ENCODE results near the gene GPR12.
A peak's percentile ranks its signal among the peaks of the same experiment; 100 is the strongest.

Gene GPR12, protein sequence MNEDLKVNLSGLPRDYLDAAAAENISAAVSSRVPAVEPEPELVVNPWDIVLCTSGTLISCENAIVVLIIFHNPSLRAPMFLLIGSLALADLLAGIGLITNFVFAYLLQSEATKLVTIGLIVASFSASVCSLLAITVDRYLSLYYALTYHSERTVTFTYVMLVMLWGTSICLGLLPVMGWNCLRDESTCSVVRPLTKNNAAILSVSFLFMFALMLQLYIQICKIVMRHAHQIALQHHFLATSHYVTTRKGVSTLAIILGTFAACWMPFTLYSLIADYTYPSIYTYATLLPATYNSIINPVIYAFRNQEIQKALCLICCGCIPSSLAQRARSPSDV

DNA sequence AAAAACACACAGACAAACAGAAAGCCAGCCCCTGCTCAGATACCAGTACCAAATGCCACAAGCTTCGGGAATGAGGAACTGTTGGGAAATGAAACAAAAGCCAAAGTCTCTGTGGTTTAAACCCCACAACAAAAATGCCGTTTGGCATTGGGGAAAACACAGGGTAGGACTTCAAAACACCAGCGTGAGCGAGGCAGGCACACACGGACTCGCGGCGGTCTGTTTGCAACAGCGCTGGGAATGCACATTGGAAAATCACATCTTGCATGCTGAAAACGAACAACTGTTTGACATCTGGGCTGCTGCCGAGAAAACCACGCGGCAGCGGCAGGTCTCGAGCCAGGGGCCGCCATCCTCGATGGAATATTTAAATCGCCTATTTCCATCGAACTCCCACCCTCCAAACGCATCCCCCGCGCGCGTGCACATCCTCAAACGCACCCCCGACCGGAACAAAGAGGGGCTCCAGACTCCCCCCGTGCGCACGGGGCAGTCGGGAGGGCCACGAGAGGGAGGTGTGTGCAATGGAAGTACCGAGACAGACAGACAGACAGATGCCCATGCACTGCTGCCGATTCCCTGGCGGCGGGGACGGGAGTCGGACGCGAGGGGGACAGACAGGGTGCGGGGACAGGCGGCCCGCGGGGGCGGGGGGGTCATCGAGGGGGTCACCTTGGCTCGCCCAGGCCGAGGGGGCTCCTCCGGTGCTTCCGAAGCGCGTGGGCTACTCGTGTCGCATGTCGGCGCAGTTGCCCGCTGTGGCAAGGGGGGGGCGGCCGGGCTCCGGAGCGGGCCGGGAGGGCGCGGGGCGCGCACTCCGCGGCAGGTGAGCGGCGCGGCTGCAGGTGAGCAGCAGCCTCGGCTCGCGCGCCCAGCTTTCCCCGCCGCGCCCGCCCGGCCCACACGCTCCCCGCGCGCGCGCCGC is at the start of gene GPR12:
TSS of gene GPR12 (minus strand) at position 880 of the 925 bp plus-strand sequence. CDS start 959 bp downstream, outside the sequence.
- Histone ChIP-seq H3K4me3 (ENCODE audit: low read depth in 1 of 2, low read length in 2 of 2) (peak within 1 kb of the TSS; percentile 43 to 59), H3K27ac (ENCODE audit: low read length) (no peak within 1 kb of the TSS), H3K4me1 (ENCODE audit: control insufficient read depth in 1 of 2, insufficient read depth in 2 of 2, low read length in 2 of 2) (peaks cover 0 to 14% of the 10 kb centered on the region in 2 donors), H3K36me3 (ENCODE audit: control insufficient read depth in 1 of 2, insufficient read depth in 2 of 2, low read length in 2 of 2) (no peaks in the 10 kb centered on the region), H3K27me3 (ENCODE audit: low read depth, low read length) (peaks cover 18% of the 10 kb centered on the region), H3K9me3 (ENCODE audit: control insufficient read depth in 1 of 2, low read length in 2 of 2) (no peaks in the 10 kb centered on the region)

DNA sequence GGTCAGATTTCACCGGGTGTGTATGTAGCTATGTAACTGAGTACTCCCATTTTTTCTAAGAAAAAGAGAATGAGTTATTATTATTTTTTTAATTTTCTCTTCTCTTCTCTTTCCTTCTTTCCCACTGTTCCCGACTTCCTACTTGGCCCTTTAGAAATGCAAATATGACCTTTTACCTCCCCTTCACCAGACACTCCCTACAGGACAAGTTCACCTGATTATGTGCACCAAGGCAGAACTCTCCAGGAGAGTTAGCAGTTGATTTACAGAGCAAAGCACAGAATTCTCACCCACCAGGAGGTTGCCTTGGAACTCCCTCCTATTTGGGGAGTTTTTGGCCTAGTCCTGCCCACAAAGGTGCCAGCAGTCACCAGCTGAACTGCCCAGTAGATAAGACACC is 49.5 kb upstream of the GPR12 start:
- Histone ChIP-seq H3K36me3 (ENCODE audit: control insufficient read depth in 1 of 2, insufficient read depth in 2 of 2, low read length in 2 of 2) (no peaks in the 10 kb centered on the region), H3K9me3 (ENCODE audit: control insufficient read depth in 1 of 2, low read length in 2 of 2) (peaks cover 0 to 3% of the 10 kb centered on the region in 2 donors), H3K4me1 (ENCODE audit: control insufficient read depth in 1 of 2, insufficient read depth in 2 of 2, low read length in 2 of 2) (no peaks in the 10 kb centered on the region), H3K4me3 (ENCODE audit: low read depth in 1 of 2, low read length in 2 of 2) (no peak overlapping the region), H3K27me3 (ENCODE audit: low read depth, low read length) (no peaks in the 10 kb centered on the region), H3K27ac (ENCODE audit: low read length) (no peak overlapping the region)

DNA sequence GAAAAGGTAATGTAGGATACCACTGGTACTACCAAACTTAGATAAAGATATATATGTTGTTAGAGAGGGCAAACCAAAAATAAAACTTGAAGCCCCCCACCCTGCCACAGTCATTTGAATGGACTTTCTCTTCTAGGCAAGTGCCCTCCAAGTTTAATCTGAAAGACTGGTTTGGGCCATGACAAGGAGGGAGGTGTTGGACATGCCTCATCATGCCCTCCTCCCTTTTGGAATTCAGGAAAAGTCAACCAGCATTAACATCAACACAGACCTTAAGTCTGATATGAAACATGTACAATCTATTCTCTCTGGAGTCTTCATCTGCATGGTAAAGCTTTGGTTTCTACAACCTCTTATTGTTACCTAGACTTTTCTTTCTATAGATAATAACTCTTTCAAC is 46.3 kb upstream of the GPR12 start:
- H3K4me3 ChIP-seq (ENCODE audit: low read depth in 1 of 2, low read length in 2 of 2) = no peak overlapping the region
- H3K9me3 ChIP-seq (ENCODE audit: control insufficient read depth in 1 of 2, low read length in 2 of 2) = peaks cover 0 to 3% of the 10 kb centered on the region in 2 donors
- H3K27ac ChIP-seq (ENCODE audit: low read length) = no peak overlapping the region
- no peaks in the 10 kb centered on the region for H3K36me3 ChIP-seq (ENCODE audit: control insufficient read depth in 1 of 2, insufficient read depth in 2 of 2, low read length in 2 of 2)
- no peaks in the 10 kb centered on the region for H3K27me3 ChIP-seq (ENCODE audit: low read depth, low read length)
- no peaks in the 10 kb centered on the region for H3K4me1 ChIP-seq (ENCODE audit: control insufficient read depth in 1 of 2, insufficient read depth in 2 of 2, low read length in 2 of 2)

DNA sequence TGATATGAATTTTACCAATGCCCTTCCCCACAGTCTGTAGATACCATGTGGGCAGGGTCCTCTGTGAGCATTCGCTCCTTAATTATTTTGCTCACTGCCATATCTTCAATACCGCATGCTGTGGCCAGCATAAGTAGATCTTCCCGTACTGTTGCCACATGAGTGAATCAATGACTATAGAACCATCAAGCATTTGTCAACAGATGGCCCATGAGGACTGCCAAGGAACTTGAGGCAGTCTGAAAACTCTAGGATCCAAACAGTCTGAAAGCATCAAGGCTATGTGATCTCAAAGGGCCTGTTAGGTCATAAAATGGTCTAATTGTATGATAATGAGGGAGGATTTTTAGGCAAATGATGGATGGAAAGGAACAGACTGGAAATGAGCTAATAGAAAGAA is 27.4 kb upstream of the GPR12 start:
- Histone ChIP-seq H3K36me3 (ENCODE audit: control insufficient read depth in 1 of 2, insufficient read depth in 2 of 2, low read length in 2 of 2) (no peaks in the 10 kb centered on the region), H3K9me3 (ENCODE audit: control insufficient read depth in 1 of 2, low read length in 2 of 2) (no peaks in the 10 kb centered on the region), H3K4me3 (ENCODE audit: low read depth in 1 of 2, low read length in 2 of 2) (no peak overlapping the region), H3K4me1 (ENCODE audit: control insufficient read depth in 1 of 2, insufficient read depth in 2 of 2, low read length in 2 of 2) (no peaks in the 10 kb centered on the region), H3K27ac (ENCODE audit: low read length) (no peak overlapping the region), H3K27me3 (ENCODE audit: low read depth, low read length) (no peaks in the 10 kb centered on the region)

DNA sequence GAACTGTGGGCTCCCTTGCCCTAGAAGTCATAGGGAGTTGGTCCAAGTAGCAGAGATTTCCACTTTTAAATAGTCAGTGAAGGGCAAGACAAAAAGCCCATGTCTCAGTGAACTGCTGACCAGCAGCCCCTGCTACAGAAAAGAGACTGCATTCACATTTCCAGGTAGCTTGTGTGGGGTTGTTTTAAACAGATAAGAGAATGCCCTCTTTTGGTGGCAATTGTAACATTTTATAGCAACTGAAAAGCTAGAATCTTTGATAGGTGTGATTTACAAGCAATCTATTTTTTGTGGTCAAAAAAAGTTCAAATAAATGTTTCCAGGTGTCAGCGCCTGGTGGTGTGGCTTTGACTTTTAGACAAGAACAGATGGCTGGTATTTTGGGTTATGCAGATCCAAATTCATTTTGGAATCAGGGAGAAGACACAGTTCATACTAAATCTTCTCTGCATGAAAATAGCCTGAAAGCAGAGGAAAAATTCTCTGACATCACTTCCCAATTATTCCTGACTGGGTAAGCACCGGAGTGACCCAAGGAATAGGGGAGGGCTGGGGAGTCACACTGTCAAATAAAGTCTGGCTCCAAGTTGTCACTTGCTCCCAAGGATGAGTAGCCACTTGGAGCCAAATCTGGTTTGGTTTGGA is 26.2 kb upstream of the GPR12 start:
- no peaks in the 10 kb centered on the region for H3K36me3 ChIP-seq (ENCODE audit: control insufficient read depth in 1 of 2, insufficient read depth in 2 of 2, low read length in 2 of 2)
- H3K27ac ChIP-seq (ENCODE audit: low read length) = no peak overlapping the region
- no peaks in the 10 kb centered on the region for H3K4me1 ChIP-seq (ENCODE audit: control insufficient read depth in 1 of 2, insufficient read depth in 2 of 2, low read length in 2 of 2)
- H3K9me3 ChIP-seq (ENCODE audit: control insufficient read depth in 1 of 2, low read length in 2 of 2) = no peaks in the 10 kb centered on the region
- no peaks in the 10 kb centered on the region for H3K27me3 ChIP-seq (ENCODE audit: low read depth, low read length)
- H3K4me3 ChIP-seq (ENCODE audit: low read depth in 1 of 2, low read length in 2 of 2) = no peak overlapping the region

DNA sequence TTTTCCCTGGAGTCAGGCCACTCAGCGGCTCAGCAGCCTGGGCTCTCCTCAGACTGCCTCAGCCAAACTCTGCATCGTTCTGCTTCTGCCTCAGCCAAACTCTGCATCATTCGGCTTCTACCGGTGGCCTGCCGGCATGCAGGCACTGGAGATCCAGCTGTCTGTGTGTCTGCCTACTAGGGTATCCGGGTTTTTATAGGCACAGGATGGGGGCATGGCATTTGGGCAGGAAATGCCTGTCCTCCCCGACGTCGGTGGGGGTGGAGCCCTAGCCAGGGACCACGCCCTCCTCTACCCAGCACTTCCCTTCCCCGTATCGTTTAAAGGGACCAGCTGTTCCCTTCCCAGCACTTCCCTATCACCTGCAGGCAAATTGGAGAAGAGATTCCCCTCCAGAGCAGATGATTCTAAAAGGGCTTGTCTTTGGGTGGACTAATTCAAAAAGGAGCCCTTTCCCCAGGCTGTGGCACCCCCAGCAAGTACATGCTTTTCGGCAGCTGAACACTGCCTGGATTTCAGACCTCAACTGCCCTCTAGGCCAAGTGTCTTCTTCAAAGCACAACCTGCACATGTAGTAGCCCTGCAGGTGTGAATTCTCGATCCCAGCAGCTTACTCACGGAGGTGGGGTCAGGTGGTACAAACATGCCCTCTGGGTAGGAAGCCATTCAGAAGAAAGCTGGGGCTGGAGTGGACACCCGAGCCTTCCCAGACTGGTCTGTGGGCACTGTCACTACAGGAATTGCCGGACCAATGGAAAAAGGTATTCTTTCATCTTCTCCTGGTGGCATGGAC is 25.4 kb upstream of the GPR12 start:
- Histone ChIP-seq H3K36me3 (ENCODE audit: control insufficient read depth in 1 of 2, insufficient read depth in 2 of 2, low read length in 2 of 2) (no peaks in the 10 kb centered on the region), H3K4me1 (ENCODE audit: control insufficient read depth in 1 of 2, insufficient read depth in 2 of 2, low read length in 2 of 2) (no peaks in the 10 kb centered on the region), H3K4me3 (ENCODE audit: low read depth in 1 of 2, low read length in 2 of 2) (no peak overlapping the region), H3K27me3 (ENCODE audit: low read depth, low read length) (no peaks in the 10 kb centered on the region), H3K9me3 (ENCODE audit: control insufficient read depth in 1 of 2, low read length in 2 of 2) (no peaks in the 10 kb centered on the region), H3K27ac (ENCODE audit: low read length) (no peak overlapping the region)

DNA sequence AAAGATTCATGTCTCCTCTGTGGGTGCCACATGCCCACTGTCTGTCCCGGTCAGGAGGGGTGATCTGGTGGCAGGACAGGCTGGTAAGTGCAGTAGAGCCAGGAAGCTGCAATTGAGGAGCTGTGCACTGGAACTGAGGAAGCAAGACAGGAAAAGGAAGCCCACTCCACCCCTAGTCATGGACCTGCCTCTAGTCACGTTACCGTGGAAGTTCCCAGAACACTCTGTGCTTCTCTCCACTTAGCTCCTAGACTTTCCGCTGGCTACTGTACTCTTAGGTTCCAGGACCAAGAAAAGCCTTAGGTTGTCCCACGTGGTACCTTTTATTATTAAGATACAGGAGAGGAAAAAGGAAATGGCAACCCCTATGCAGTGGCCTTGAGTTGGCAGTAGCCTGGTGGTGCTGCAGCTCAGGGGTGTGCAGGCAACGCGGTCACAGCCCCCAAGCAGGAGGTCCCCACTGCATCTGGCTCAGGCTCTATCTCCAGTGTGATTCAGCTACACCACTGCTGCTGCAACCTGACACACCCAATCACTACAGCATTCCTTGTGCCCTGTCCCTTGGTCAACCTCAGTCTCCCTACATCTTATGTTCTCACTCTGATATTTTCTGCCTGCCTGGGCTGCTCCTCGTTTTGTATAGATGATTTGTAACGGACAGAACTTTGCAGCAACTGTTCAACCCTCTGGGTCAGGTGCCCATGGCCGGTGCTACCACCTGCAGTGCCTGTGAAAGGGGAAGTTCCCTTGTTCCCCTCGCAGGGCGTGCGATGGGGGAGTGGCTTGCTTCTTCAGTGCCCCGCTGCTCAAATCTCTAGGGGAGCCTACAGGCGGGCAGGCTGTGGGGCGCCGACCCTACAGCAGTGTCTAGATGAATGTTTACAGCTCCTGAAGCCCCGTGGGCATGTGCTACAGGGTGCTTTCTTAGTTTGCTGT is 24.4 kb upstream of the GPR12 start:
- Histone ChIP-seq H3K4me1 (ENCODE audit: control insufficient read depth in 1 of 2, insufficient read depth in 2 of 2, low read length in 2 of 2) (no peaks in the 10 kb centered on the region), H3K36me3 (ENCODE audit: control insufficient read depth in 1 of 2, insufficient read depth in 2 of 2, low read length in 2 of 2) (no peaks in the 10 kb centered on the region), H3K4me3 (ENCODE audit: low read depth in 1 of 2, low read length in 2 of 2) (no peak overlapping the region), H3K27ac (ENCODE audit: low read length) (no peak overlapping the region), H3K27me3 (ENCODE audit: low read depth, low read length) (no peaks in the 10 kb centered on the region), H3K9me3 (ENCODE audit: control insufficient read depth in 1 of 2, low read length in 2 of 2) (no peaks in the 10 kb centered on the region)

DNA sequence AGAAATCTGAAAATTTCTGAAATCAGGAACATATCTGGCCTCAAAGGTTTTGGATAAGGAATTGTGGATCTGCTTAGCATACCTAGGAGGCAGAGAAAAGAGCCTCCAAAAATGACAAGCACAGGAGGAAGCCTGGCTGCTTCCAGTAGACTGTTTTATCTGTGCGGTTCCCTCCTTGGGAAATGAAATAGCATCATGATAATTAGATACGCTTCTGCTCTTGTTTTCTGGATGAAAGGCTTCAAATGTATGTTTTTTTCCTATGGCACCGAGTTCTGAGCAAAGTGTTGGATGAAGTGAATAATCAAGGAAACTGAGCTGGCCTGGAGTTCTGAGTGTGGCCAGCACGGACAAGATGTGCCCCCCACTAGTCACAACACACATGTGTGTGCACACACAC is 19.8 kb upstream of the GPR12 start:
- H3K9me3 ChIP-seq (ENCODE audit: control insufficient read depth in 1 of 2, low read length in 2 of 2) = no peaks in the 10 kb centered on the region
- H3K4me3 ChIP-seq (ENCODE audit: low read depth in 1 of 2, low read length in 2 of 2) = no peak overlapping the region
- no peaks in the 10 kb centered on the region for H3K27me3 ChIP-seq (ENCODE audit: low read depth, low read length)
- H3K36me3 ChIP-seq (ENCODE audit: control insufficient read depth in 1 of 2, insufficient read depth in 2 of 2, low read length in 2 of 2) = no peaks in the 10 kb centered on the region
- H3K27ac ChIP-seq (ENCODE audit: low read length) = no peak overlapping the region
- no peaks in the 10 kb centered on the region for H3K4me1 ChIP-seq (ENCODE audit: control insufficient read depth in 1 of 2, insufficient read depth in 2 of 2, low read length in 2 of 2)

DNA sequence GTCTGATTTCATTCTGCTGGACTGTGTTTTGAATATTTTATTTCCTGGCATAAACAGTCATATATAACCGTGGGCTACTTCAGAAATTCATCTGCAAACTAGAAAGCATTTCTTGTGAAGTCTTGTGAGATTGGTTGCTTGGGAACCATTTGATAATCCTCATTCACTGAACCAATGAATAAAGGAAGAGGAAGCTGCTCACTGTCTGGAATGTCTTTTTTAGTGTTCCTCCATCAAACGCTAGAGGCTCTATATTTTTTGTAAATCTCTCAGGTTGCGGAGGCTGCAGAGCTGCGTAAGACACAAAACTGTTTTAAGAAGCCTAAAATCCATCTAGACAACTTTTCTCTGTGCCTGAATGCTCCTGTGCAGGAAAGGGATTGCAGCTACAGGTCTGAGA is 18.7 kb upstream of the GPR12 start:
- H3K27ac ChIP-seq (ENCODE audit: low read length) = no peak overlapping the region
- no peak overlapping the region for H3K4me3 ChIP-seq (ENCODE audit: low read depth in 1 of 2, low read length in 2 of 2)
- H3K4me1 ChIP-seq (ENCODE audit: control insufficient read depth in 1 of 2, insufficient read depth in 2 of 2, low read length in 2 of 2) = no peaks in the 10 kb centered on the region
- H3K36me3 ChIP-seq (ENCODE audit: control insufficient read depth in 1 of 2, insufficient read depth in 2 of 2, low read length in 2 of 2) = no peaks in the 10 kb centered on the region
- H3K27me3 ChIP-seq (ENCODE audit: low read depth, low read length) = no peaks in the 10 kb centered on the region
- H3K9me3 ChIP-seq (ENCODE audit: control insufficient read depth in 1 of 2, low read length in 2 of 2) = no peaks in the 10 kb centered on the region

DNA sequence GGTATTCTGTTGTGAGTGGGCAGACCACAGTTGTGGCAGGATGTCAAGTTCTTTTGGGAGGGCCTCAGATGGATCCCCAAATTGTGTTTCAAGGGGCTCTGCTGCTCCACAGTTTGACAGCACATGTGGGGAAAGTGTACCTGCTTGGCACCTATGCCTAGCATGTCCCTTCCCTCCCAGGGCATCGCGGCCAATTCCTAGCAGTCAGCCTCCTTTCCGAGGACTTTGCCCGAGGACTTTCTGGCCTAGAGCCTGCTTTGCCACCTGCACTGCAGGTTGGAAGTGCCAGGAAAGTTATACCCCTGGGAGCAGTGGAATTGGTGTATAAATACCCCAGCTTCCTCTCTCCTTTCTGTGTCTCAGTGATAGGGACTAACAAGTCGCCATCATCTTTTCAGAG is 11.9 kb upstream of the GPR12 start:
- no peaks in the 10 kb centered on the region for H3K36me3 ChIP-seq (ENCODE audit: control insufficient read depth in 1 of 2, insufficient read depth in 2 of 2, low read length in 2 of 2)

More for the DNA sequence above, 11.9 kb upstream of the GPR12 start:
- no peaks in the 10 kb centered on the region for H3K4me1 ChIP-seq (ENCODE audit: control insufficient read depth in 1 of 2, insufficient read depth in 2 of 2, low read length in 2 of 2)
- H3K9me3 ChIP-seq (ENCODE audit: control insufficient read depth in 1 of 2, low read length in 2 of 2) = no peaks in the 10 kb centered on the region
- no peaks in the 10 kb centered on the region for H3K27me3 ChIP-seq (ENCODE audit: low read depth, low read length)
- no peak overlapping the region for H3K4me3 ChIP-seq (ENCODE audit: low read depth in 1 of 2, low read length in 2 of 2)
- H3K27ac ChIP-seq (ENCODE audit: low read length) = no peak overlapping the region
